K562 (cell line): ENCODE measurements around the gene SAP25. TPM values are rescaled to one million over a fixed set of nuclear protein-coding genes. Genes with fewer than 3 reads are reported as not detected.

Experiments used
- CREM ChIP-seq: IDR thresholded peaks from 2 replicates; pipeline ENCODE4 v1.6.1; 2014; ENCODE audit warnings: antibody characterized with exemption, low read depth
- ETS1 ChIP-seq: conservative IDR thresholded peaks from 2 replicates; pipeline ENCODE4 v1.6.1; 2011; ENCODE audit warnings: low read depth, mild to moderate bottlenecking, low read length; ENCODE audit not compliant: control insufficient read depth
- GTF2B ChIP-seq: IDR thresholded peaks from 2 replicates; pipeline ENCODE4 v1.6.1; 2011; ENCODE audit not compliant: insufficient read length; ENCODE audit errors: extremely low read depth
- HLTF ChIP-seq: fragments of 450-650 bp; IDR thresholded peaks from 2 replicates; pipeline ENCODE4 v1.6.1; 2016
- NCOA1 ChIP-seq: fragments of 450-650 bp; IDR thresholded peaks from 2 replicates; pipeline ENCODE4 v1.6.1; 2016; ENCODE audit warnings: low read depth
- POU5F1 ChIP-seq: fragments of 150-350 bp; IDR thresholded peaks from 2 replicates; pipeline ENCODE4 v1.6.1; 2014; ENCODE audit warnings: borderline replicate concordance, low read length, low read depth, mild to moderate bottlenecking; ENCODE audit not compliant: partially characterized antibody
- PURB ChIP-seq: sonication (generic); formaldehyde crosslinking; IDR thresholded peaks from 2 replicates; pipeline ENCODE4 v1.9.0; 2021; ENCODE audit warnings: low read depth, mild to moderate bottlenecking, missing genetic modification reagents
- RBM15 ChIP-seq: fragments of 200-400 bp; formaldehyde crosslinking; IDR thresholded peaks from 2 replicates; pipeline ENCODE4 v1.6.1; 2018; ENCODE audit warnings: mild to moderate bottlenecking, low read length, moderate library complexity; ENCODE audit not compliant: insufficient read depth
- SRSF9 ChIP-seq: fragments of 200-400 bp; formaldehyde crosslinking; IDR thresholded peaks from 2 replicates; pipeline ENCODE4 v1.6.1; 2017; ENCODE audit warnings: low read depth, low read length, borderline replicate concordance
- YY1 ChIP-seq, 3 experiments: IDR thresholded peaks; 2 replicates each; pipeline ENCODE4 v1.6.1; 2011; ENCODE audit warnings: low read length in 2 of 3, mild to moderate bottlenecking in 2 of 3, moderate library complexity in 2 of 3, borderline replicate concordance in 1 of 3, control low read depth in 1 of 3, low read depth in 1 of 3; ENCODE audit not compliant: insufficient read depth in 3 of 3, insufficient replicate concordance in 2 of 3, control insufficient read depth in 1 of 3, insufficient read length in 1 of 3; ENCODE audit errors: extremely low read depth in 1 of 3
- ZBTB8A ChIP-seq: fragments of 450-650 bp; IDR thresholded peaks from 2 replicates; pipeline ENCODE4 v1.6.1; 2018; ENCODE audit warnings: mild to moderate bottlenecking, moderate library complexity; ENCODE audit not compliant: partially characterized antibody
- ZNF143 ChIP-seq: sonication (generic); formaldehyde crosslinking; IDR thresholded peaks from 2 replicates; pipeline ENCODE4 v1.9.0; 2022; ENCODE audit warnings: mild to moderate bottlenecking, missing genetic modification reagents
- ZNF280B ChIP-seq: fragments of 250-450 bp; sonication (Bioruptor Pico); IDR thresholded peaks from 2 replicates; pipeline ENCODE4 v1.5.1; 2021; ENCODE audit warnings: mild to moderate bottlenecking
- ZNF311 ChIP-seq: fragments of 250-450 bp; sonication (Bioruptor Pico); IDR thresholded peaks from 2 replicates; pipeline ENCODE4 v1.4.0; 2020; ENCODE audit warnings: mild to moderate bottlenecking, moderate library complexity
- ZNF785 ChIP-seq: fragments of 250-450 bp; sonication (Bioruptor Pico); IDR thresholded peaks from 2 replicates; pipeline ENCODE4 v1.4.0; 2020; ENCODE audit warnings: mild to moderate bottlenecking
- polyA plus RNA-seq, 8 experiments: library from polyadenylated mRNA; depleted of rRNA in 4 of 8; stranded (reverse) in 5 of 8; unstranded in 3 of 8; fragments of >200 nt; fragmentation: Nextera tagmentation in 2 of 8; fragmentation: Illumina TruSeq in 1 of 8; extraction: Ambion mirVana in 2 of 8; extraction: Trizol in 1 of 8; gene quantifications; 2 replicates each; pipeline versions ENCODE4 v1.2.1 to v1.2.3, GENCODE V29; 2011 to 2014; ENCODE audit warnings: inconsistent platforms in 1 of 8, missing spikeins in 1 of 8
- total RNA-seq, 7 experiments: library from RNA; depleted of rRNA in 6 of 7; stranded (reverse); fragments of >200 nt in 6 of 7; fragmentation: Illumina TruSeq in 2 of 7; extraction: Trizol in 2 of 7; gene quantifications; 2 replicates each; pipeline versions ENCODE4 v1.2.1 to v1.2.3, GENCODE V29; 2011 to 2021; ENCODE audit warnings: low replicate concordance in 1 of 7
- TF ChIP-seq, protein P1 (sequence below), 2 experiments: fragments of 450-650 bp; conservative IDR thresholded peaks; 2 replicates each; pipeline ENCODE4 v1.6.1; 2017; ENCODE audit warnings: mild to moderate bottlenecking in 2 of 2, moderate library complexity in 2 of 2
- TF ChIP-seq, protein P2 (sequence below): fragments of 250-450 bp; sonication (Bioruptor Pico); IDR thresholded peaks from 2 replicates; pipeline ENCODE4 v1.8.0; 2022; ENCODE audit warnings: moderate library complexity, mild to moderate bottlenecking, inconsistent platforms
- TF ChIP-seq, protein P3 (sequence below): fragments of 250-450 bp; sonication (Bioruptor Pico); IDR thresholded peaks from 2 replicates; pipeline ENCODE4 v1.4.0; 2020

SAP25 gene
- total and polyA plus RNA-seq, 9 of the 15 experiments (the other 6 are each of a cell fraction or from before 2014, with no cell fraction given), result 0.13 to 5.3 (median 0.78) TPM; not detected in 1

DNA sequence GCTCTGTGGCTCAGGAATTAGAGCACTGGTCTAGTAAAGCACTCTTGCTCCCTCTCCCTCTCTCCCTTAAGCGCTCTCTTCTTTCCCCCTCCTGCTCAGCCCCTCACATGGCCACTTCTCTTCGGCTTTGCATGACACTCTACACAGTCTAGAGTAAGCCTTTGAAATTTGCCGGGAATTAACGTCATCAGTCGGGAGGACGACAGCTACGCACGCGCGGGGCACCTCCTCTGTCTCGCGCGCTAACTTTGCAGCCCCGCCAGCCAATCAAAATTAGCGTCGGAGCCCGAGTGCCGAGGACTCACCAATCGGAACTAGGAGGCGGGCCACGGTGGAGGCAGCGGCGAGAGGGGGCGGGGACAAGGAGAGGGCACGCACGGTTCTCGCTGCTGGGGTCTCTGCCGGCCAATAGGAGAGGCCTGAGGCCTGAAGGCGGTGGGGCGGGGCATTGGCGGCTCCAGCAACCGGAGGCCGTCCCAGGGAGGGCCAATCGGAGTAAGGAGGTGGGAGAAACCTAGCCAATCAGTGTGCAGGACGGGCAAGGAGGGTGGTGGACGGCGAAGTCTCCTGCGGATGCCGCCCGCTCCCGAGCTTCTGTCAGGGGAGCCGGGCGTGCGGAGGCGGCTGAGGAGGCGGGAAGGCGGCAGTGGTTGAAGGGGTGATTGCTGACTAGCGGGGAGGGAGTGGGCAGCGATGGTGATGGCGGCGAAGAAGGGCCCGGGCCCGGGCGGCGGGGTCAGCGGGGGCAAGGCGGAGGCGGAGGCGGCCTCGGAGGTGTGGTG is 34.9 kb downstream of the SAP25 start, which contains the start of gene AGFG2 (continued):
- TF ChIP-seq ZNF280B (CRISPR knock-in tag) (no peak), ZNF143 (no peak), GTF2B (no peak), ZNF785 (CRISPR knock-in tag) (no peak), ETS1 (no peak; the same call in 1 of the 2 replicates), ZBTB8A (no peak), ZNF311 (CRISPR knock-in tag) (no peak), POU5F1 (no peak), HLTF (0 out of 2 replicates have a peak, but pooled peaks have one; percentile 11), YY1 (IDR thresholded peaks at IDR 0.05; ENCODE audit: borderline replicate concordance in 1 of 3, control insufficient read depth in 1 of 3, extremely low read depth in 1 of 3, insufficient read depth in 3 of 3, insufficient read length in 1 of 3, insufficient replicate concordance in 2 of 3, low read depth in 1 of 3, low read length in 2 of 3) (peak in 2 of 3 experiments; percentile 15 to 59), RBM15 (no peak), CREM (peak; percentile 95), NCOA1 (no peak), SRSF9 (no peak), PURB (no peak)
- TF ChIP-seq, protein P1, sequence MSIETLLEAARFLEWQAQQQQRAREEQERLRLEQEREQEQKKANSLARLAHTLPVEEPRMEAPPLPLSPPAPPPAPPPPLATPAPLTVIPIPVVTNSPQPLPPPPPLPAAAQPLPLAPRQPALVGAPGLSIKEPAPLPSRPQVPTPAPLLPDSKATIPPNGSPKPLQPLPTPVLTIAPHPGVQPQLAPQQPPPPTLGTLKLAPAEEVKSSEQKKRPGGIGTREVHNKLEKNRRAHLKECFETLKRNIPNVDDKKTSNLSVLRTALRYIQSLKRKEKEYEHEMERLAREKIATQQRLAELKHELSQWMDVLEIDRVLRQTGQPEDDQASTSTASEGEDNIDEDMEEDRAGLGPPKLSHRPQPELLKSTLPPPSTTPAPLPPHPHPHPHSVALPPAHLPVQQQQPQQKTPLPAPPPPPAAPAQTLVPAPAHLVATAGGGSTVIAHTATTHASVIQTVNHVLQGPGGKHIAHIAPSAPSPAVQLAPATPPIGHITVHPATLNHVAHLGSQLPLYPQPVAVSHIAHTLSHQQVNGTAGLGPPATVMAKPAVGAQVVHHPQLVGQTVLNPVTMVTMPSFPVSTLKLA (conservative IDR thresholded peaks at IDR 0.05), result peak; percentile 99 to 100
- TF ChIP-seq, protein P2, sequence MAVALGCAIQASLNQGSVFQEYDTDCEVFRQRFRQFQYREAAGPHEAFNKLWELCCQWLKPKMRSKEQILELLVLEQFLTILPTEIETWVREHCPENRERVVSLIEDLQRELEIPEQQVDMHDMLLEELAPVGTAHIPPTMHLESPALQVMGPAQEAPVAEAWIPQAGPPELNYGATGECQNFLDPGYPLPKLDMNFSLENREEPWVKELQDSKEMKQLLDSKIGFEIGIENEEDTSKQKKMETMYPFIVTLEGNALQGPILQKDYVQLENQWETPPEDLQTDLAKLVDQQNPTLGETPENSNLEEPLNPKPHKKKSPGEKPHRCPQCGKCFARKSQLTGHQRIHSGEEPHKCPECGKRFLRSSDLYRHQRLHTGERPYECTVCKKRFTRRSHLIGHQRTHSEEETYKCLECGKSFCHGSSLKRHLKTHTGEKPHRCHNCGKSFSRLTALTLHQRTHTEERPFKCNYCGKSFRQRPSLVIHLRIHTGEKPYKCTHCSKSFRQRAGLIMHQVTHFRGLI, result no peak
- TF ChIP-seq, protein P3, sequence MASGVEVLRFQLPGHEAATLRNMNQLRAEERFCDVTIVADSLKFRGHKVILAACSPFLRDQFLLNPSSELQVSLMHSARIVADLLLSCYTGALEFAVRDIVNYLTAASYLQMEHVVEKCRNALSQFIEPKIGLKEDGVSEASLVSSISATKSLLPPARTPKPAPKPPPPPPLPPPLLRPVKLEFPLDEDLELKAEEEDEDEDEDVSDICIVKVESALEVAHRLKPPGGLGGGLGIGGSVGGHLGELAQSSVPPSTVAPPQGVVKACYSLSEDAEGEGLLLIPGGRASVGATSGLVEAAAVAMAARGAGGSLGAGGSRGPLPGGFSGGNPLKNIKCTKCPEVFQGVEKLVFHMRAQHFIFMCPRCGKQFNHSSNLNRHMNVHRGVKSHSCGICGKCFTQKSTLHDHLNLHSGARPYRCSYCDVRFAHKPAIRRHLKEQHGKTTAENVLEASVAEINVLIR (CRISPR knock-in tag), result peak; percentile 71; the same call in 1 of the 2 replicates
